Measurements from ENCODE around the gene MTSS2. TPM values are rescaled to one million over a fixed set of nuclear protein-coding genes. Genes with fewer than 3 reads are reported as not detected.

The MTSS2 gene
- total RNA-seq, 1 donor from 2014 or later = 32.8 TPM

GRCh38 chr16:70714581-70715054 is 28.8 kb upstream of the MTSS2 start:
- peak; percentile 1 for ATAC-seq

DNA sequence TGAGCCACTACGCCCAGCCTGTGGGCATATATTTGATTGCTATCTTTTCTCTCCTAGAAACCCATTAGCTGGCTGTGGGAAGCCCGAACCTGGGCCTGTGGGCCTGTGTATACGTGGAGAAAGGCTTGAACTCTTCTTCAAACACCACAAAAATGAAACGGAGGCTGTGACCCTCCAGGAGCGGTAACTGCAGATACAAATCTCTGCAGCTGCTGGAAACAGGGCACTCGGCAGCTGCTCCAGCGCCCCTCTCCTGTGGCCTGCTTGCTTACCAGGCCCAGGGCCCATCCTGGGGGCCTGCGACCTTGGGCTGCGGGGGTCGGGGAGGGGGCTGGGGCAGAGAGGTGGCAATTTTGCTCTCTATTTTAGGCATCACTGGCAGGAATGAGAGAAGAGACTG is 28.0 kb upstream of the MTSS2 start:
- no peak for ATAC-seq

DNA sequence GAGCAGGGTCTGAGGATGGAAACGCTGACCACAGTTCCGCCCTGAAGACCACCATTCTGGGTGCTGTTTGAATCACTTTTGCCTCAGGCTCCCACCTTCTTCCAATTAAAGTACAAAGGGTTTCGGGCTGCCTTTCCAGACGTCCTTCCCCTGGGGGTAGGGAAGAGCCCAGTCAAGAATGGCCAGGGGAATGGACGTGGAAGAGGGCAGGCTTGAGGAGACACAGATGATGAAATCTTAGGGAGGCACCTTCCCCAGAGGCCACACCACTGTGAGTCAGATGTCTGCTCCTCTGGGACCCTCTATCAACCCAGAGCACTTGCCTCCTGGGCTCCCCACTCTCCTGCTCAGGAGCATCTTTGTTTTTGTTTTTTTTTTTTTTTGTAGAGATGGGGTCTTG is 27.5 kb upstream of the MTSS2 start:
- no peak for ATAC-seq

DNA sequence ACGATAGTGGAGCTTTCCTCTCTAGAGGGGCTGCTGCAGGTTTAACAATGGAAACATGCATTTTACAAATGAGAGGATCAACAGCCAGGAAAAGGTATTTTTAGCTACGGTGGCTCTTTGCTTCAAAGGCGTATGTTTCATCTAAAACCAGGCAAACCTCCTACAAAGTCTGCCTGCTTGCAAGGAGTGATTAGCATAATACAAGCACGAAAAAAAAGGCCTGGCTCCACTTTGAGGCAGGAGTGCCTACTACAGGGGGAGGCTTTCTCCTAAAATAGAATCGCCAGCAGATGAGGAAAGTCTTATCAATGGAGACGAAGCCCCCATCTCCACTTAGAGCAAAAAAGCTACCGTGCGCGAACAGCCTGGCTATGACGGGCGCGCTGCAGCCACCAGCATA is 27.1 kb upstream of the MTSS2 start:
- ATAC-seq = no peak

DNA sequence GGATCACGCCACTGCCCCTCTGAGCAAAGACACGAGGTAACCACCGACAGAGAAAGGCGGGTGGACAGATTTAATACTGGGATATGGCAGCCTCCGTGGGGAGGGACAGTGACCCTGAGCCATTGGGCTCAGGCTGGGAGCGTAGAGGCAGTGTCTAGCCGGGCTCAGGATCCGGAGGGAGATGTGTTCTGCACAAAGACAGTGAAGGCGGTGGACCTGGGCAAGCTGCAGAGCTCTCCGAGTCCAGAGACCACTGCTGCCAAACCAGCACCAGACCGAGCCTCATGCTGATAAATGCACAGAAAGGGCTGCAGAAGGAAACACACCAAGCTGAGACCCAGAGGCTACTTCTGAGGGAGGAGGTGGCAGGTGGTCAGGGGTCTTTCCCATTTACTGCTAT is 26.5 kb upstream of the MTSS2 start:
- no peak for ATAC-seq

- no peak for ATAC-seq
Measured at GRCh38 chr16:70711211-70712031, 25.6 kb upstream of the MTSS2 start.

DNA sequence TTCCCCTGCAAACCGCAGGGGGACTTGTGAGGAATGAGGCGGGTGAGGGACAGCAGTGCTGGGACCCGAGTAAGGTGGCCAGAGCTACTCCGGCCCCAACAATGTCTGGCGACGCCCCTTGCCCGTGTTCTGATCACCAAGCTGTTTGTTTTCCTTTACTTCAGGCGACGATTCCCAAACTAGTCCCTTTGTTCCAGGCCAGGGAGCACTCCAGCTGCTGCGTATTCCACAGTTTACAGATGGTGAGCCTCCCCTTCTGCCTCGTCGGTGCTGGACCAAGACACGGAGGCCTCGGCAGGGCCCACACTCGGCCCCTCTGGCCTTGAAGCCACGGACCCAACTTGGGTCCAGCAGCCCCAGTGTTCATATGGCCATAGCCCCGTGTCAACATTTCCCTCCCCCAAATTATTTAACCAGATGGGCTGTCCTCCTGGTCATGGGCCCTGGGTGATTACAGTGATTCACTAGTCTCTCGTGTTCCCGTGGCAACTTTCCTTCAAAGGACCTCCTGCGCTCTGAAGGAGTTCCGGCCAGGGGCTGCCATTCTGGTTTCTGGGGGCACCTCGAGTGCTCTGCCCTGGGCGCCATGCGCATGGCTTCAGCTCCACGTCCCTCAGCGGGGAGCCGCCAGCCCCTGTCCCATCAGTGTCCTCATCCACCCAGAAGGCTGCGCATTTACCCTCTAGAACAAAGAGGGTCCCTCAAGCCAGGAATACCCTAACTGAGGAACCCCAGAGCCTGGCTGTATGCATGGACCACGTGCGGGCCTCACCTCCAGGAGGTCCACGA is 24.8 kb upstream of the MTSS2 start:
- no peak for ATAC-seq

DNA sequence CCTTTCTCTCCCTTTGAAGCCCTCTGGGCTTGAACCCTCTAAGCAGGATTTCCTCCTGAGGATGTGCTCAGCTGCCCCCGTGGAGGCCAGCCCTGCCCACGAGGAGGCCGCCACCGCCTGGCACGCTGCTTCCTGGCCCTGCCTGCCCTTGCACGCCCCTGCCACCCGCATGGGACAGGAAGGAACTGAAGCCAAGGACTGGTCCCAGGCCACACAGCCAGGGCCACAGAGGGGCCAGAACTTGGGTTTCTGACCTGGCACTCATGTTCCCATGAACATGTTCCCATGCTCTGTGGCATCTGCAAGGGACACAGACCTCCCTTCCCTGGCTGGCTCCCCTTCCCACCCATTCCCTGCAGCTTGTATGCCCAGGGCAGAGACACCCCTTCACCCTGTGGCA is 24.1 kb upstream of the MTSS2 start:
- ATAC-seq = no peak

GRCh38 chr16:70709457-70709856 is 23.6 kb upstream of the MTSS2 start:
- ATAC-seq = no peak

DNA sequence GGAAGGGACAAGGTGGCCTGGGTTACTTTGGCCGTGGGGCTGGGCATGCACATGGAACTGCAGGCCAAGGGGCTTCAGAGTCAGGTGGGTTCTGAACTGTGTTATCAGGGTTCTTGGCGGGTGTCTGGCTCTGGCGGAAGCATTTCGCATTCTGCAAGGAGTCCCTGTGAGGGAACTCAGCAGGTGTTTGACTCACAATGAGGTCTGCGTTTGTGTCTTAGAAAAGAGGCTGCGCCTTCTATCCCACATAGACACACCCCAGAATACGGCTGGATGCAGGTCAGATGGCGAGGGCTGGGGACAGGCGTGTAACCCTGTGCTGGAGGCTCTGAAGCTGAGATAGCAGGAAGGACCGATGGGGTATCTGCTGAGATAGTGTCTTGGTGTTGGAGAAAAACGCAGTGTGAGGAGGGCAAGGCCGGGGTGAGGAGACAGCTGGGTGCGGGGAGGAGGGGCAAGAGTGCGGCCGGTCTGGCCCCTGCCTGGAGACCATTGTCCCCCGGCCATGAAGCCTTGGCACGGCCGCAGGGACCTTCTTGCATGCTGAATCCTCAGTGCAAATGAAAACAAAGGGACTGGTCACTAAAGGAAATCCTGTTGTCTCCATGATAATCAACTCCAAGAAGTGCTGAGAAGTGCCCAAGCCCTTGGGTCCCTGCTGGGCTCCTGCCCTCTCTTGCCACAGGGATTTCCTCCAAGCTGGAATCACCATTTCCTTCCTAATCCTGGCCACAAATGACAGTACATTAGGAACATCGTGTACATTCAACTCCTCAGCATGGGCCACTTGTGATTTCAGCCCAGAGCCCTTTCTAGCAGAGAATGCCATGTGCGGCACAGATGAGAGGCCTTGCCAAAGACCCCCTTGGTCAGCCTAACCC is 22.8 kb upstream of the MTSS2 start:
- no peak for ATAC-seq

GRCh38 chr16:70706948-70707465 is 21.2 kb upstream of the MTSS2 start:
- peak; percentile 17 for ATAC-seq

DNA sequence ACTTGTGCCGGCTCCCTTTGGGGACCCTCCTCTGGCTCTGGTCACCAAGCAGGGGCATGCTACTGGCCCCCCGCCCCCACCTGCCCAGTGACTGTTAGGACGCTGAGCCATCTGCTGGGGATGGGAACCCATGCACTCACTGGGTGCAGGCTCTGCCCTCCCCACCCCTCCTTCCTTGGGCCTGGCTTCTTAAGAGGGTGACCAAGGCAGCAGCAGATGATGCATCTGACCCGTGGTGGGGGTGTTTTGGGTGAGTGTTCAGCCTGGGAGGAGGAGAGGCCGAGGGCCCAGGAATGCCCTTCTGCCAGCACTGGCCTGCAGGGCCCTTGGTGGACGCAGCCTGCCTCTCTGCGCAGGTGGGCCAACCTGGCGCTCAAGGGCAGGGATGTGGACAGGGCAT is 19.2 kb upstream of the MTSS2 start:
- no peak for ATAC-seq

DNA sequence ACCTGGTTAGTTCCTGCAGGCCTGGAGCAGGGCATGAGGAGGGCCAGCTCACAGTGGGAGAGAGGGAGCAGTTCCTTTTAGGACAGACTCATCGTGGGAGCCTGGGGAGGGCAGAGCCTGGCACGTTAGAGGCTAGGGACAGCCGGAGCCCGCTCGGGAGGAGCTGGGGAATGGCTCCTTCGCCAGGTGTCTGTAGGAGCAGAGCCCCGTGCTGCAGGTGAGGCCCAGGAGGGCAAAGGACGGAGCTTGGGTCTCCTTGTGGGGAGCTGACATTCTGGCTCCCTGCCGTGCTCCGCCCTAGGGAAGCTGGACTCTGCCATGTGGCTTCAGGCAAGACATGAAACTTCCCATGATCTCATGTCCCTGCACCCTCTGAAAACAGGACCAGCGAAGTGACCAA is 18.7 kb upstream of the MTSS2 start:
- ATAC-seq = no peak

DNA sequence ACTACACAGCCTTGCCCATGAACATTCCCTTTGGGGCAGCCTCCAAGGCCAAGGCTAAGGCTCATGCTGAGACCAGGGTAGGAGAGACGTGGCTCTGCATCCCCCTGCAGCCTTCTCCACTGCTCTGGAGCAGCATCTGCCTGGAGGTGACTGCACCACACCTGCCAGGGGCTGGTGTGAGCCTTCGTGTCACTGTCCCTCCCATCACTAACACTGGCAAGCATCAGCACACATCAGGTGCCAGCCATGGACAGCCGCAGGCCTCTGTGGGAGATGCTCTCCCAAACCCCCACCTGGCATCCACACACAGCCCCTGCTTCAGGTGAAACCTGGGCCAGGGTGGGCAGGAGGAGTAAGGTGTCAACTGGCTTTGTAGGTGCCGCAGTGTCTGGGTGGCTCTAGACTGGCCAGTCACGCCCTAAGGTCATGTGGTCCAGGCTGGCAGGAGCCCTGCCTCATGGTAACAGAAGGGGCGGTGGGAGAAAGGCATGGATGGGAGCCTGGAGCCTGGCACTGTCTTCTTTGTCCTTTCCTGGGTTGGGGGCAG is 18.1 kb upstream of the MTSS2 start:
- ATAC-seq = no peak

- ATAC-seq = no peak
Measured at GRCh38 chr16:70703041-70703834, 17.4 kb upstream of the MTSS2 start.

DNA sequence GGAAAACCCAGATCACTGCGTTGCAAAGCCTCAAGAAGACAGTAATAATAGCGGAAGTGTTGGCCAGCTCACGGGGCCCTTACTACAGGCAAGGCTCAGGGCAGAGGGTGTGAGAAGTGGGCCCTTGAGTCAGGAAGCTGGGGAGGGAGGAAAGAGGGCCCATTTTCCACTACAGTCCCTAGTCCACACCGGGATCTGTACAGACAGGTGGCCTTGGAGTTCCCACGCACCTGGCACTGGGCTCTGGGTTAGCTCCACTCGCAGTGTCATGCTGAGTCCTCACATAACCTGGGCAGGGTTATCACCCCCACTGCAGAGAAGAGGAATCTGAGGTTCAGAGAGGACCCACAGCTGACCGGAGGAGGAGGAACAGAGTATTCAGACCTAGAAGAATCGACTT is 16.8 kb upstream of the MTSS2 start:
- no peak for ATAC-seq

GRCh38 chr16:70701998-70702397 is 16.1 kb upstream of the MTSS2 start:
- ATAC-seq = no peak

DNA sequence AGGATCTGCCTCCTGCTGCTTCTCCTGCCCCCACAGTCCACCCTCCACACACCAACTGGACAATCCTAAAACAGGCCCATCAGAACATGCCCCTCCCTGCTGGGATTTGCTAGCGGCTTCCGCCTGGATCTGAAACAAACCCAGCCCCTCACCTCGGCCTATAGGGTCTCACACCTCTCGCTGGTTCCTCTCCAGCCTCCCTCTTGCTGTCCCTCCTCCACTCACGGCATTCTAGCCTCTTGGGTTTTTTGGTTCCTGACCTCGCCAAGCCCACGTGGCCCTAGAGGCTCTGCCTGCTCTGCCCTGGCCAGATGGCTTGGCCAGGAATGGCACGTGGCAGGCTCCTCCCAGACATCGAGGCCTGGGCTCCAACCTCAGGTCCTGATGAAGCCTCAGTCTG is 15.7 kb upstream of the MTSS2 start:
- ATAC-seq = no peak

- ATAC-seq = no peak
Measured at GRCh38 chr16:70701036-70701435, 15.2 kb upstream of the MTSS2 start.

GRCh38 chr16:70700101-70701020 is 14.5 kb upstream of the MTSS2 start:
- ATAC-seq = peak; percentile 51
